ENCODE results near the gene MTG2. TPM values are rescaled to one million over a fixed set of nuclear protein-coding genes. Genes with fewer than 3 reads are reported as not detected.

MTG2 gene
- total RNA-seq, 1 donor from 2014 or later, result 20.2 TPM

DNA sequence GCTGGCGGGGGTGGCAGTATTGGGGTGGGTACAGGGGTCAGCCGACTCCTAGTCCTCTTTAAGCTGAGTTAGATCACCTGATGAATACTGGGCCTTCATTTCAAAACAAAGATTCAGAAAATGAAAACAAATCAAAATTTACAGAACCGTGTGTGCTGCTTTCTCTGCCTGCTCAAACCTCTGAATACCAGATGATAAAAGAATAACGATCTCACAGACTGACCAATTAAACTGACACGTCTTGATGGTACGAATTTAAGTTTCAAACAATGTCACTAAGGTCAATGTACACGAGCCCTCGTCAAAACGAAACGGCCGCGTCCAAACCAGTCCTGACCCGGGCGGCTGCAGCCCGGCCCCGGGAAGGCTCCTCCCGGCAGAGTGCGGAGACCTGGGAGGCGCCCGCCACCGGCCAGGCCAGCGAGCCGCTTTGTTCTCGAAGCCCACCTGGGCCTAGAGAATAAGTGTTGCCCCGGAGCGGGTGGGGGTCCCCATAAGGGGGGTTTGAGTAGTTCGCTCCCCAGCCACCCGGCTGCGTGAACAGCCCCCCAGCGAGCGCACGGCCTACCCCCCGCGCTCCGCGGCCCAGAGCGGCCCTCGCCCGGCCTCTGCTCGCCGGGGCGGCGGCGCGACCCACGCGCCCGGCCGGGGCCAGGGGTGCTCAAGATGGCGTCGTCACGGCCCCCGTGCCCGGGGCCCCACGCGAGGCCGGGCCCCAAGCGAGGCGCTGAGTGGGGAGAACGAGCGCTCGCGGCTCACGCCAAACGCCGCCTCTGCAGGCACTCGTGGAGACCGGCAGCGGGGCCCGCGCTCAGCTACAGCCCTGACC is 40.4 kb upstream of the MTG2 start:
- TF ChIP-seq, protein P1, sequence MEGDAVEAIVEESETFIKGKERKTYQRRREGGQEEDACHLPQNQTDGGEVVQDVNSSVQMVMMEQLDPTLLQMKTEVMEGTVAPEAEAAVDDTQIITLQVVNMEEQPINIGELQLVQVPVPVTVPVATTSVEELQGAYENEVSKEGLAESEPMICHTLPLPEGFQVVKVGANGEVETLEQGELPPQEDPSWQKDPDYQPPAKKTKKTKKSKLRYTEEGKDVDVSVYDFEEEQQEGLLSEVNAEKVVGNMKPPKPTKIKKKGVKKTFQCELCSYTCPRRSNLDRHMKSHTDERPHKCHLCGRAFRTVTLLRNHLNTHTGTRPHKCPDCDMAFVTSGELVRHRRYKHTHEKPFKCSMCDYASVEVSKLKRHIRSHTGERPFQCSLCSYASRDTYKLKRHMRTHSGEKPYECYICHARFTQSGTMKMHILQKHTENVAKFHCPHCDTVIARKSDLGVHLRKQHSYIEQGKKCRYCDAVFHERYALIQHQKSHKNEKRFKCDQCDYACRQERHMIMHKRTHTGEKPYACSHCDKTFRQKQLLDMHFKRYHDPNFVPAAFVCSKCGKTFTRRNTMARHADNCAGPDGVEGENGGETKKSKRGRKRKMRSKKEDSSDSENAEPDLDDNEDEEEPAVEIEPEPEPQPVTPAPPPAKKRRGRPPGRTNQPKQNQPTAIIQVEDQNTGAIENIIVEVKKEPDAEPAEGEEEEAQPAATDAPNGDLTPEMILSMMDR (IDR thresholded peaks at IDR 0.05; ENCODE audit: unreplicated experiment), result no peak
- H3K27ac Mint-ChIP-seq (ENCODE audit: unreplicated experiment), result peak overlapping the region; percentile 95
- peak; percentile 35 for DNase-seq (ENCODE audit: low spot score)
- H3K9me3 Mint-ChIP-seq (ENCODE audit: unreplicated experiment), result no peaks in the 10 kb centered on the region
- peaks cover 25% of the 10 kb centered on the region for H3K27me3 Mint-ChIP-seq (ENCODE audit: unreplicated experiment)
- H3K4me1 Mint-ChIP-seq (ENCODE audit: unreplicated experiment), result peaks cover 31% of the 10 kb centered on the region
- H3K36me3 Mint-ChIP-seq (ENCODE audit: low read depth, unreplicated experiment), result peaks cover 31% of the 10 kb centered on the region
- peak overlapping the region; percentile 98 for H3K4me3 Mint-ChIP-seq (ENCODE audit: unreplicated experiment)

DNA sequence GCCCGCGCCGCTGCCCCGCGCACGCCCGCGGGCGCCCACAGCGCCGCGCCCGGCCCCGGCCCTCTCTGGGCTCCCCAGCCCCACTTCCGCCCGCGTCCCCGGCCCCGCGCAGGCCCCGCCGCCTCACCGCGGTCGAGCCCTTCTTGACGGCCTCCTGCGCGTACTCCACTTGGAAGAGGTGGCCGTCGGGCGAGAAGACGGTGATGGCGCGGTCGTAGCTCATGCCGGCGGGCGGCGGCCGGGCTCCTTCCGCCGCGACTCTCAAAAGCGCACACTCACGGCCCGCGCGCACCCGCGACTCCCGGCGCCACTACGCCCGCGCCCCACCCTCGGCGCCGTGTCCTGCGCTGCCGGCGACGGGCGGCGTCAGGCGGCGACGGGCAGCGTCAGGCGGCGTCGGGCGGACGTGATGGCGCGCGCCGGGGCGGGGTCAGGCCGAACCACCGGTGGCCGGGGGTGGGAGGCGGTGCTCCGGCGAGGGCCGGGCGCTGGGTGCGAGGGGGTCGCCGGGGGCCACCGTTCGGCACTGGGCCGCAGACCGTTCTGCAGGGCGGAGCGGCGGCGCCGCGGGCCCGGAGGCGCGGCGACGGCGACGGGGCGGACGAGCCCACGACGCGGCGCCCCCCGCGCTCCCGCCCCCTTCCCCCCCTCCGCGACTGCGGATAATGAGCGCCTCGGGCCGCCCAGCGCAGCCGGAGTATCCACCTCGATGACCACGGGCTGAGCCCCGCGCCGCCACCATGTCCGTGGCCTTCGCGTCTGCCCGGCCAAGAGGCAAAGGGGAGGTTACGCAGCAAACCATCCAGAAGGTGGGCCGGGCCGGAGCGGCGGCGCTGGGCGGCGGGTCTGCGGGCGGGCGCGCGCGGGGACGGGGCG is 39.5 kb upstream of the MTG2 start, which contains the start of the genes PSMA7 and SS18L1:
Gene PSMA7, minus strand, starts transcription at position 314 of the 876 bp plus-strand sequence. Its CDS starts 91 bp downstream, at position 223.
Gene SS18L1, plus strand, starts transcription at position 689 of the 876 bp plus-strand sequence. Its CDS starts 52 bp downstream, at position 741.
- Mint-ChIP-seq H3K27me3 (ENCODE audit: unreplicated experiment) (peaks cover 22% of the 10 kb centered on the region), H3K4me3 (ENCODE audit: unreplicated experiment) (peak within 1 kb of the TSS; percentile 98), H3K36me3 (ENCODE audit: low read depth, unreplicated experiment) (peaks cover 22% of the 10 kb centered on the region), H3K4me1 (ENCODE audit: unreplicated experiment) (peaks cover 31% of the 10 kb centered on the region), H3K9me3 (ENCODE audit: unreplicated experiment) (no peaks in the 10 kb centered on the region), H3K27ac (ENCODE audit: unreplicated experiment) (peak within 1 kb of the TSS; percentile 95)
- TF ChIP-seq, protein P1 (IDR thresholded peaks at IDR 0.05; ENCODE audit: unreplicated experiment), result no peak
- DNase-seq (ENCODE audit: low spot score), result peak; percentile 86

DNA sequence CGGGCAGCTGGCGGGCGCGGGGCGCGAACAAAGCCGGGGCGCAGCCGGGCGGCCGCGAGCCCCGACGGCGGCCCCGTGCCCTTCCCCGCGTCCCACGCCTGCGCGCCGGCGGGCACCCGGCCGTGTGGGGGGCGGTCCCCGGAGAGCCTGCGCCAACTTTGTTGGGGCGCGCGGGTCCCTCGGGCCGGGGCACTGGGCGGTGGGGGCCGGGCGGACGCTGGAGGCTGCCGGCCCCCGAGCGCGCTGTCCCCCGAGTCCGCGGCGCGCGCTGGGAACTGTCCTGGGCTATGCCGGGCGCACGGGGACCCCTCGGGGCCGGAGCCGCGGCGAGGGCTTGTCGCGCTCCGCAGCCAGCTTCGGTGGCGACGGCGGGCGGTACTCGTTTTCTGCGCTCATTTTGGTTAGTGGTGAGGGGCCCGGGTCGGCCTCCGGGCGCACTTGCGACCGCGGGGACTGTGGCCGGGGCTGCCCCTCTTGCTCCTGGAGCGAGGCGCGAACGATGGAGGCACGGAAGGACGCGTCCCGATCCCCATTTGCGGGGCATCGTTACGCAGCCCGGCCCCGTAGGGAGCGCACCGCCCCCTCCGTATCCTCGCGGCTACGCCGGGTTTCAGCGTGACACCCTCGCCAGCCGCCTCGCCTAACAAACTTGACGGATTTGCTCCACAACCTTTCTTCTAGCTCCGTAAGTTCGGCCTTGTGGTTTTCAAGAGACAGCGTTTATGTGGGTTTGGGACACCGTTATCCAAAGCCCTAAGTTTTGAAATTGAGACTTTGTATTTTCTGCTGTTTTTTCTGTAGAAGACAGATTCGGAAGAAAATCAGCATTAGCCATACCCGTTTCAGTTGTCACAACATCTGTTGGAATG is 38.6 kb upstream of the MTG2 start:
- peak; percentile 53 for DNase-seq (ENCODE audit: low spot score)
- TF ChIP-seq, protein P1 (IDR thresholded peaks at IDR 0.05; ENCODE audit: unreplicated experiment), result no peak
- Mint-ChIP-seq H3K4me3 (ENCODE audit: unreplicated experiment) (peak overlapping the region; percentile 96), H3K36me3 (ENCODE audit: low read depth, unreplicated experiment) (peaks cover 15% of the 10 kb centered on the region), H3K27ac (ENCODE audit: unreplicated experiment) (peak overlapping the region; percentile 75), H3K27me3 (ENCODE audit: unreplicated experiment) (peaks cover 22% of the 10 kb centered on the region), H3K4me1 (ENCODE audit: unreplicated experiment) (peaks cover 34% of the 10 kb centered on the region), H3K9me3 (ENCODE audit: unreplicated experiment) (no peaks in the 10 kb centered on the region)

DNA sequence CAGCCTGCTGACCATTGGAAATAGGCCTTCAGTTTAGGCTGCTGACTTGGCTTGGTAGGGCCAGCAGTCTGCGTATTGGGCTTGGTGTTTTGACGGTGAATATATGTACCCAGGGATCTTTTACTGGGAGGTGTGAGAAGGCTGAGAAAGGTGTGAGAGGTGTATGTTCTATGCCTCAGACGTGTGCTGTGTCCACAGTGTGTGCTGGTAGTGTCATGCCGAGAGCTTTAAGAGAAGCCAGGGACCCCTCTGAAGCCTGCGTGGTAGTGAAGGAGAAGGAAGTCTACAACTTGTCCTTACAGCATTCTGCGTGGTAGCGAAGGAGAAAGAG is 37.2 kb upstream of the MTG2 start:
- peaks cover 9% of the 10 kb centered on the region for H3K36me3 Mint-ChIP-seq (ENCODE audit: low read depth, unreplicated experiment)
- H3K4me1 Mint-ChIP-seq (ENCODE audit: unreplicated experiment), result peaks cover 33% of the 10 kb centered on the region
- peaks cover 24% of the 10 kb centered on the region for H3K27me3 Mint-ChIP-seq (ENCODE audit: unreplicated experiment)
- no peaks in the 10 kb centered on the region for H3K9me3 Mint-ChIP-seq (ENCODE audit: unreplicated experiment)
- no peak overlapping the region for H3K27ac Mint-ChIP-seq (ENCODE audit: unreplicated experiment)
- TF ChIP-seq, protein P1 (IDR thresholded peaks at IDR 0.05; ENCODE audit: unreplicated experiment), result no peak
- peak overlapping the region; percentile 52 for H3K4me3 Mint-ChIP-seq (ENCODE audit: unreplicated experiment)
- DNase-seq (ENCODE audit: low spot score), result no peak

All from endothelial cell (in vitro differentiated cells).